Activated naive CD8-positive, alpha-beta T cell (primary cell): ENCODE results near the gene ONECUT1.

Experiments
- H3K27ac Mint-ChIP-seq: one replicate; pipeline ENCODE4 v1.8.0; 2021; ENCODE audit warnings: mixed read lengths
- H3K27me3 Mint-ChIP-seq: one replicate; pipeline ENCODE4 v1.8.0; 2021; ENCODE audit warnings: mixed read lengths
- H3K36me3 Mint-ChIP-seq: one replicate; pipeline ENCODE4 v1.8.0; 2021; ENCODE audit warnings: mixed read lengths
- H3K4me1 Mint-ChIP-seq: one replicate; pipeline ENCODE4 v1.8.0; 2021; ENCODE audit warnings: low read depth, mixed read lengths
- H3K4me3 Mint-ChIP-seq: one replicate; pipeline ENCODE4 v1.8.0; 2021; ENCODE audit warnings: mild to moderate bottlenecking, mixed read lengths
- H3K9me3 Mint-ChIP-seq: one replicate; pipeline ENCODE4 v1.8.0; 2021; ENCODE audit warnings: low read depth, mixed read lengths

ONECUT1 gene

GRCh38 chr15:52710708-52711389 is 79.3 kb downstream of the ONECUT1 start:
- H3K27me3 Mint-ChIP-seq, result no peaks in the 10 kb centered on the region

GRCh38 chr15:52710050-52710707 is 80.0 kb downstream of the ONECUT1 start:
- Mint-ChIP-seq H3K27ac (no peak overlapping the region), H3K36me3 (peaks cover 3% of the 10 kb centered on the region), H3K4me1 (no peaks in the 10 kb centered on the region), H3K9me3 (no peaks in the 10 kb centered on the region), H3K4me3 (no peak overlapping the region), H3K27me3 (no peaks in the 10 kb centered on the region)

More at GRCh38 chr15:52710708-52711389, 79.3 kb downstream of the ONECUT1 start:
- Mint-ChIP-seq H3K36me3 (peaks cover 3% of the 10 kb centered on the region), H3K4me3 (no peak overlapping the region), H3K4me1 (no peaks in the 10 kb centered on the region), H3K27ac (no peak overlapping the region), H3K9me3 (no peaks in the 10 kb centered on the region)

GRCh38 chr15:52709187-52709981 is 80.8 kb downstream of the ONECUT1 start:
- Mint-ChIP-seq H3K4me1 (no peaks in the 10 kb centered on the region), H3K27ac (peak overlapping the region; percentile 23), H3K4me3 (no peak overlapping the region)

More at GRCh38 chr15:52709187-52709981, 80.8 kb downstream of the ONECUT1 start:
- H3K9me3 Mint-ChIP-seq, result no peaks in the 10 kb centered on the region
- H3K36me3 Mint-ChIP-seq, result peaks cover 3% of the 10 kb centered on the region
- no peaks in the 10 kb centered on the region for H3K27me3 Mint-ChIP-seq
